MG63 (cell line): ENCODE results near the gene NFASC. TPM values are rescaled to one million over a fixed set of nuclear protein-coding genes. Genes with fewer than 3 reads are reported as not detected.

Source experiments
- DNase-seq: peaks from one replicate; pipeline ENCODE4 v3.0.0-alpha.2; 2020
- H3K27me3 ChIP-seq: fragments of 250-450 bp; sonication (Bioruptor Pico); 2 replicates; pipeline ENCODE4 v1.5.1; 2020; ENCODE audit warnings: mild to moderate bottlenecking, moderate library complexity
- H3K36me3 ChIP-seq: fragments of 250-450 bp; sonication (Bioruptor Pico); 2 replicates; pipeline ENCODE4 v1.5.1; 2020; ENCODE audit warnings: mild to moderate bottlenecking, moderate library complexity
- H3K4me3 ChIP-seq: fragments of 250-450 bp; sonication (Bioruptor Pico); 2 replicates; pipeline ENCODE4 v1.5.1; 2020; ENCODE audit warnings: mild to moderate bottlenecking, moderate library complexity
- H3K9me3 ChIP-seq: fragments of 250-450 bp; sonication (Bioruptor Pico); 2 replicates; pipeline ENCODE4 v1.5.1; 2020; ENCODE audit warnings: mild to moderate bottlenecking, moderate library complexity
- total RNA-seq: library from RNA; depleted of rRNA; stranded (reverse); fragments of >200 nt; shearing (Covaris generic); gene quantifications from 2 replicates; pipeline ENCODE4 v1.2.3, GENCODE V29; 2014; ENCODE audit warnings: low replicate concordance

The NFASC gene
- total RNA-seq, 1 experiment from 2014 or later, result 21.7 TPM

GRCh38 chr1:205014783-205015182, 144.1 kb downstream of the NFASC start:
- DNase-seq, result no peak
- Histone ChIP-seq H3K9me3 (no peaks in the 10 kb centered on the region), H3K36me3 (no peaks in the 10 kb centered on the region), H3K4me3 (no peak overlapping the region), H3K27me3 (no peaks in the 10 kb centered on the region)

- H3K27me3 ChIP-seq, result no peaks in the 10 kb centered on the region
- H3K36me3 ChIP-seq, result no peaks in the 10 kb centered on the region
- no peak for DNase-seq
These were observed 144.6 kb downstream of the NFASC start for GRCh38 chr1:205015241-205015640.

GRCh38 chr1:205016075-205016474, 145.4 kb downstream of the NFASC start:
- no peak for DNase-seq
- Histone ChIP-seq H3K27me3 (no peaks in the 10 kb centered on the region), H3K36me3 (no peaks in the 10 kb centered on the region), H3K4me3 (no peak overlapping the region), H3K9me3 (no peaks in the 10 kb centered on the region)

More at GRCh38 chr1:205015241-205015640, 144.6 kb downstream of the NFASC start:
- Histone ChIP-seq H3K4me3 (no peak overlapping the region), H3K9me3 (no peaks in the 10 kb centered on the region)

- H3K4me3 ChIP-seq, result no peak overlapping the region
These were observed 145.9 kb downstream of the NFASC start for GRCh38 chr1:205016584-205016983.

GRCh38 chr1:205017001-205017400, 146.3 kb downstream of the NFASC start:
- no peak for DNase-seq
- H3K4me3 ChIP-seq, result no peak overlapping the region
- no peaks in the 10 kb centered on the region for H3K27me3 ChIP-seq
- H3K9me3 ChIP-seq, result no peaks in the 10 kb centered on the region
- H3K36me3 ChIP-seq, result no peaks in the 10 kb centered on the region

More at GRCh38 chr1:205016584-205016983, 145.9 kb downstream of the NFASC start:
- H3K9me3 ChIP-seq, result no peaks in the 10 kb centered on the region
- no peaks in the 10 kb centered on the region for H3K27me3 ChIP-seq
- no peaks in the 10 kb centered on the region for H3K36me3 ChIP-seq
- no peak for DNase-seq

- H3K27me3 ChIP-seq, result no peaks in the 10 kb centered on the region
- no peaks in the 10 kb centered on the region for H3K9me3 ChIP-seq
- H3K36me3 ChIP-seq, result no peaks in the 10 kb centered on the region
- no peak for DNase-seq
- H3K4me3 ChIP-seq, result no peak overlapping the region
These were observed 147.1 kb downstream of the NFASC start for GRCh38 chr1:205017766-205018165.

GRCh38 chr1:205018381-205018780, 147.7 kb downstream of the NFASC start:
- Histone ChIP-seq H3K27me3 (no peaks in the 10 kb centered on the region), H3K36me3 (no peaks in the 10 kb centered on the region), H3K4me3 (no peak overlapping the region), H3K9me3 (no peaks in the 10 kb centered on the region)
- no peak for DNase-seq

GRCh38 chr1:205020466-205020865, 149.8 kb downstream of the NFASC start:
- no peaks in the 10 kb centered on the region for H3K36me3 ChIP-seq
- no peaks in the 10 kb centered on the region for H3K9me3 ChIP-seq
- DNase-seq, result no peak
- no peak overlapping the region for H3K4me3 ChIP-seq
- no peaks in the 10 kb centered on the region for H3K27me3 ChIP-seq

GRCh38 chr1:205024679-205025078, 154.0 kb downstream of the NFASC start:
- Histone ChIP-seq H3K9me3 (no peaks in the 10 kb centered on the region), H3K27me3 (no peaks in the 10 kb centered on the region), H3K4me3 (no peak overlapping the region), H3K36me3 (no peaks in the 10 kb centered on the region)
- DNase-seq, result no peak

GRCh38 chr1:205025239-205025638, 154.6 kb downstream of the NFASC start:
- Histone ChIP-seq H3K27me3 (no peaks in the 10 kb centered on the region), H3K9me3 (no peaks in the 10 kb centered on the region), H3K4me3 (no peak overlapping the region), H3K36me3 (no peaks in the 10 kb centered on the region)
- DNase-seq, result no peak

- H3K27me3 ChIP-seq, result no peaks in the 10 kb centered on the region
- no peaks in the 10 kb centered on the region for H3K9me3 ChIP-seq
- H3K36me3 ChIP-seq, result no peaks in the 10 kb centered on the region
- no peak for DNase-seq
- no peak overlapping the region for H3K4me3 ChIP-seq
These were observed 155.5 kb downstream of the NFASC start for GRCh38 chr1:205026181-205026580.

- no peak for DNase-seq
- no peaks in the 10 kb centered on the region for H3K36me3 ChIP-seq
- no peaks in the 10 kb centered on the region; the same call in 1 of the 2 replicates for H3K27me3 ChIP-seq
- no peaks in the 10 kb centered on the region for H3K9me3 ChIP-seq
- no peak overlapping the region for H3K4me3 ChIP-seq
These were observed 157.7 kb downstream of the NFASC start for GRCh38 chr1:205028390-205028789.

GRCh38 chr1:205028924-205029323, 158.3 kb downstream of the NFASC start:
- no peak for DNase-seq
- Histone ChIP-seq H3K4me3 (no peak overlapping the region), H3K27me3 (no peaks in the 10 kb centered on the region; the same call in 1 of the 2 replicates), H3K9me3 (no peaks in the 10 kb centered on the region), H3K36me3 (no peaks in the 10 kb centered on the region)

GRCh38 chr1:205030241-205030640, 159.6 kb downstream of the NFASC start:
- Histone ChIP-seq H3K9me3 (no peaks in the 10 kb centered on the region), H3K27me3 (no peaks in the 10 kb centered on the region; the same call in 1 of the 2 replicates)
- DNase-seq, result no peak

GRCh38 chr1:205030896-205031295, 160.2 kb downstream of the NFASC start:
- no peak overlapping the region for H3K4me3 ChIP-seq
- H3K27me3 ChIP-seq, result no peaks in the 10 kb centered on the region; the same call in 1 of the 2 replicates
- DNase-seq, result no peak
- H3K36me3 ChIP-seq, result no peaks in the 10 kb centered on the region
- no peaks in the 10 kb centered on the region for H3K9me3 ChIP-seq

More at GRCh38 chr1:205030241-205030640, 159.6 kb downstream of the NFASC start:
- H3K4me3 ChIP-seq, result no peak overlapping the region
- no peaks in the 10 kb centered on the region for H3K36me3 ChIP-seq

- no peak overlapping the region for H3K4me3 ChIP-seq
- no peaks in the 10 kb centered on the region for H3K9me3 ChIP-seq
- no peak for DNase-seq
- no peaks in the 10 kb centered on the region for H3K36me3 ChIP-seq
- H3K27me3 ChIP-seq, result no peaks in the 10 kb centered on the region; the same call in 1 of the 2 replicates
These were observed 161.8 kb downstream of the NFASC start for GRCh38 chr1:205032508-205032907.

GRCh38 chr1:205037539-205037938, 166.9 kb downstream of the NFASC start:
- Histone ChIP-seq H3K27me3 (peaks cover 8% of the 10 kb centered on the region), H3K9me3 (no peaks in the 10 kb centered on the region), H3K36me3 (no peaks in the 10 kb centered on the region), H3K4me3 (no peak overlapping the region)
- no peak for DNase-seq

- H3K9me3 ChIP-seq, result no peaks in the 10 kb centered on the region
- no peak for DNase-seq
- no peak overlapping the region for H3K4me3 ChIP-seq
- no peaks in the 10 kb centered on the region for H3K36me3 ChIP-seq
- H3K27me3 ChIP-seq, result peaks cover 11% of the 10 kb centered on the region; the same call in 1 of the 2 replicates
These were observed 167.6 kb downstream of the NFASC start for GRCh38 chr1:205038132-205038786.
